Ovary (tissue), 3 donors: ENCODE results near the gene CAV1.

Source experiments
- CTCF ChIP-seq, 3 donors: fragments of 450-650 bp in 2 of 3; fragments of 200-600 bp in 1 of 3; IDR thresholded peaks; one replicate each; pipeline versions ENCODE4 v1.5.1 to v1.8.0; 2016 to 2022; ENCODE audit warnings: antibody characterized with exemption in 3 of 3, mild to moderate bottlenecking in 1 of 3
- EP300 ChIP-seq: sonication (generic); formaldehyde crosslinking; IDR thresholded peaks from one replicate; pipeline ENCODE4 v1.6.1; 2017; ENCODE audit warnings: antibody characterized with exemption
- POLR2A ChIP-seq: fragments of 450-650 bp; IDR thresholded peaks from one replicate; pipeline ENCODE4 v1.6.1; 2017; ENCODE audit warnings: antibody characterized with exemption, mild to moderate bottlenecking, moderate library complexity
- donor health status: DM: no; HTN: no; CAD: no.

- TF ChIP-seq CTCF (IDR thresholded peaks at IDR 0.05) (no peak), POLR2A (no peak), EP300 (no peak)
Measured at GRCh38 chr7:116545411-116545993, 20.7 kb downstream of the CAV1 start.
